HEK293T (cell line): Measurements from ENCODE around the gene ABCC6.

Experiments used
- BHLHE40 ChIP-seq: fragments of 450-650 bp; IDR thresholded peaks from 2 replicates; pipeline ENCODE4 v1.6.1; 2016; ENCODE audit warnings: mild to moderate bottlenecking, moderate library complexity, borderline replicate concordance
- CTBP1 ChIP-seq: fragments of 450-650 bp; IDR thresholded peaks from 2 replicates; pipeline ENCODE4 v1.6.1; 2016; ENCODE audit warnings: borderline replicate concordance
- ELF4 ChIP-seq: fragments of 450-650 bp; IDR thresholded peaks from 2 replicates; pipeline ENCODE4 v1.6.1; 2017; ENCODE audit warnings: antibody characterized with exemption
- FOXA1 ChIP-seq: fragments of 450-650 bp; IDR thresholded peaks from 2 replicates; pipeline ENCODE4 v1.6.1; 2016; ENCODE audit warnings: mild to moderate bottlenecking
- FOXM1 ChIP-seq: fragments of 450-650 bp; IDR thresholded peaks from 2 replicates; pipeline ENCODE4 v1.6.1; 2017; ENCODE audit warnings: mild to moderate bottlenecking, borderline replicate concordance
- HDGF ChIP-seq: fragments of 450-650 bp; IDR thresholded peaks from 2 replicates; pipeline ENCODE4 v1.6.1; 2017; ENCODE audit warnings: antibody characterized with exemption, borderline replicate concordance
- SP1 ChIP-seq: fragments of 450-650 bp; IDR thresholded peaks from 2 replicates; pipeline ENCODE4 v1.6.1; 2017
- SUZ12 ChIP-seq: fragments of 450-650 bp; IDR thresholded peaks from 2 replicates; pipeline ENCODE4 v1.6.1; 2016; ENCODE audit warnings: mild to moderate bottlenecking
- TARDBP ChIP-seq: fragments of 450-650 bp; IDR thresholded peaks from 2 replicates; pipeline ENCODE4 v1.6.1; 2016
- ZNF384 ChIP-seq: fragments of 450-650 bp; IDR thresholded peaks from 2 replicates; pipeline ENCODE4 v1.6.1; 2016

- TF ChIP-seq CTBP1 (no peak), FOXM1 (no peak), SP1 (no peak), FOXA1 (no peak), TARDBP (no peak), ZNF384 (no peak), HDGF (no peak), SUZ12 (no peak), BHLHE40 (no peak), ELF4 (no peak)
These were observed 113.7 kb downstream of the ABCC6 start for GRCh38 chr16:16109453-16110110.
